ENCODE measurements around the gene STAC.

STAC gene

GRCh38 chr3:36595511-36595910 is 215.2 kb downstream of the STAC start:
- no peak for DNase-seq (ENCODE audit: low spot score)

DNA sequence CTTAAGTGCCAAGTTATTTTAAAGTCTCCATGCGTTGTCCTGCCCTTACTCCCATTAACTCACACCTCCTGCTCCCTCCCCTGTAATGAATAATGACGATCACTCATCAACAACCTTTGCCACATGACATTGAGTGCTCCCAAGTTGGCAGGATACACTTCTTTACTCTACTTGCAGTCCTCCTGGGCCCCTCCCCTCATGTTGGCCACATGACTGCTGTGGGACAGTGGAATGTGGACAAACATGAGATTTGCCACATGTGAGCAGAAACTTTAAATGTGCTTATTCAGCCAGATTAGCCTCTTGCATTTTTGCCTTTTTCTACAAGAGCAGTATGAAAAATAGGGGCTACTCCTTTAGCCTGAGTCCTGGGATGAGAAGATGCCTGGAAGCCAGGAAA is 216.1 kb downstream of the STAC start:
- DNase-seq (ENCODE audit: low spot score): no peak

DNA sequence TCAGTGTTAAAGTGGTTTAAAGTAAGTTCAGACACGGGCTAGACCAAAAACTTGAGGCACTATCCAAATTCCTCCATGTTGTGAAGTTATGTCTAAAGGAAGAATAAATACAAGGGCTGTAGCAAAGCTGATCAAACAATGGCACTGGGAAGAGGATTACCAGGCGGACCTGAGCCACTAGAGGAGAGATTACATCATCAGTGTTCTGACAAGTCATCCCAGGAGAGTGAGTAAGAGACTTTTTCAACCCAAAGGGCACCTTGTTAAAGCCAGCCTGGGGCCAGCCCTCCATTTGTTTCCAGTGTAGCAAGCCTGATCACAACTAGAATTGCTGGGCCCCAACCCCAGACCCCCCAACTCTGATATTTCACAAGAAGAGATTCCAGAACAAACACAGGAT is 217.1 kb downstream of the STAC start:
- DNase-seq (ENCODE audit: low spot score): no peak

Measured in Ammon's horn (tissue), 1 donor.